H9 (cell line): ENCODE results near the gene DNAJC5. TPM values are rescaled to one million over a fixed set of nuclear protein-coding genes. Genes with fewer than 3 reads are reported as not detected.

Experiments used
- DNase-seq: peaks from one replicate; pipeline ENCODE4 v3.0.0-alpha.2; 2017
- H2AFZ ChIP-seq: one replicate; pipeline ENCODE4 v1.6.1; 2013; ENCODE audit warnings: mild to moderate bottlenecking, low read length, control low read depth, moderate library complexity
- H2AK5ac ChIP-seq: 2 replicates; pipeline ENCODE4 v1.6.1; 2013; ENCODE audit warnings: low read length, control low read depth, mixed read lengths; ENCODE audit not compliant: insufficient read length
- H2BK120ac ChIP-seq: one replicate; pipeline ENCODE4 v1.6.1; 2013; ENCODE audit warnings: low read depth, mild to moderate bottlenecking, low read length, control low read depth, inconsistent platforms; ENCODE audit not compliant: poor library complexity, severe bottlenecking
- H2BK12ac ChIP-seq: 2 replicates; pipeline ENCODE4 v1.6.1; 2013; ENCODE audit warnings: low read length, control low read depth, mixed read lengths, low read depth; ENCODE audit not compliant: insufficient read length
- H2BK15ac ChIP-seq: 2 replicates; pipeline ENCODE4 v1.6.1; 2013; ENCODE audit warnings: low read depth, low read length, control low read depth
- H2BK20ac ChIP-seq: one replicate; pipeline ENCODE4 v1.6.1; 2013; ENCODE audit warnings: low read depth, mild to moderate bottlenecking, low read length, control low read depth, inconsistent platforms; ENCODE audit not compliant: poor library complexity, severe bottlenecking
- H2BK5ac ChIP-seq: 2 replicates; pipeline ENCODE4 v1.6.1; 2013; ENCODE audit warnings: low read length, control low read depth, mixed read lengths; ENCODE audit not compliant: insufficient read length
- H3K14ac ChIP-seq: 2 replicates; pipeline ENCODE4 v1.6.1; 2013; ENCODE audit warnings: low read length, control low read depth; ENCODE audit not compliant: insufficient read depth
- H3K18ac ChIP-seq: 2 replicates; pipeline ENCODE4 v1.6.1; 2013; ENCODE audit warnings: low read depth, mild to moderate bottlenecking, mixed read lengths, low read length, control low read depth; ENCODE audit not compliant: insufficient read length
- H3K23ac ChIP-seq: 2 replicates; pipeline ENCODE4 v1.6.1; 2013; ENCODE audit warnings: low read length, control low read depth, mixed read lengths, low read depth; ENCODE audit not compliant: insufficient read length
- H3K23me2 ChIP-seq: 2 replicates; pipeline ENCODE4 v1.6.1; 2013; ENCODE audit warnings: low read depth, mild to moderate bottlenecking, mixed read lengths, low read length, control low read depth; ENCODE audit not compliant: insufficient read length, poor library complexity, severe bottlenecking
- H3K27ac ChIP-seq: 2 replicates; pipeline ENCODE4 v1.5.1; 2013; ENCODE audit warnings: low read length, control low read depth, mixed read lengths, low read depth; ENCODE audit not compliant: insufficient read length
- H3K27me3 ChIP-seq: 2 replicates; pipeline ENCODE4 v1.6.1; 2013; ENCODE audit warnings: low read length, control low read depth, inconsistent platforms; ENCODE audit not compliant: insufficient read depth
- H3K4ac ChIP-seq: 2 replicates; pipeline ENCODE4 v1.6.1; 2013; ENCODE audit warnings: low read depth, mild to moderate bottlenecking, control low read depth, inconsistent platforms, low read length, moderate library complexity
- H3K4me1 ChIP-seq: 2 replicates; pipeline ENCODE4 v1.6.1; 2013; ENCODE audit warnings: low read length, control low read depth, inconsistent platforms; ENCODE audit not compliant: insufficient read depth
- H3K4me2 ChIP-seq: 2 replicates; pipeline ENCODE4 v1.6.1; 2013; ENCODE audit warnings: low read length, control low read depth, mixed read lengths; ENCODE audit not compliant: insufficient read length, insufficient read depth
- H3K56ac ChIP-seq: 2 replicates; pipeline ENCODE4 v1.6.1; 2013; ENCODE audit warnings: low read depth, mild to moderate bottlenecking, mixed read lengths, low read length, control low read depth; ENCODE audit not compliant: insufficient read length
- H3K79me1 ChIP-seq: 2 replicates; pipeline ENCODE4 v1.6.1; 2013; ENCODE audit warnings: low read depth, mild to moderate bottlenecking, moderate library complexity, low read length, control low read depth, inconsistent platforms; ENCODE audit not compliant: insufficient read depth, poor library complexity, severe bottlenecking
- H3K79me2 ChIP-seq: 2 replicates; pipeline ENCODE4 v1.6.1; 2013; ENCODE audit warnings: low read length, control low read depth, inconsistent platforms; ENCODE audit not compliant: insufficient read depth
- H3K9ac ChIP-seq: 2 replicates; pipeline ENCODE4 v1.6.1; 2013; ENCODE audit warnings: low read length, control low read depth, mixed read lengths; ENCODE audit not compliant: insufficient read length; ENCODE audit errors: extremely low read depth
- H3K9me3 ChIP-seq: one replicate; pipeline ENCODE4 v1.6.1; 2013; ENCODE audit warnings: low read depth, low read length, inconsistent platforms; ENCODE audit not compliant: control insufficient read depth
- H3T11ph ChIP-seq: one replicate; pipeline ENCODE4 v1.6.1; 2013; ENCODE audit warnings: mild to moderate bottlenecking, low read length, control low read depth, inconsistent platforms
- H4K20me1 ChIP-seq: one replicate; pipeline ENCODE4 v1.6.1; 2013; ENCODE audit not compliant: control insufficient read depth, insufficient read length, insufficient read depth
- H4K5ac ChIP-seq: 2 replicates; pipeline ENCODE4 v1.6.1; 2013; ENCODE audit warnings: low read depth, mild to moderate bottlenecking, mixed read lengths, low read length, control low read depth; ENCODE audit not compliant: insufficient read length
- H4K8ac ChIP-seq: replicated peaks from 2 replicates; pipeline ENCODE4 v1.6.1; 2013; ENCODE audit warnings: low read length, control low read depth, mixed read lengths, low read depth; ENCODE audit not compliant: insufficient read length
- H4K91ac ChIP-seq: 2 replicates; pipeline ENCODE4 v1.6.1; 2013; ENCODE audit warnings: low read depth, mild to moderate bottlenecking, moderate library complexity, mixed read lengths, low read length, control low read depth; ENCODE audit not compliant: insufficient read length
- H3K27ac Mint-ChIP-seq, 3 experiments: 2 replicates in 2 of 3; 3 replicates in 1 of 3; pipeline ENCODE4 v1.8.0; 2020 to 2021; ENCODE audit warnings: mixed read lengths in 3 of 3, mild to moderate bottlenecking in 1 of 3, moderate library complexity in 1 of 3
- H3K27me3 Mint-ChIP-seq: 2 replicates; pipeline ENCODE4 v1.8.0; 2021; ENCODE audit warnings: low read depth, mild to moderate bottlenecking, moderate library complexity, mixed read lengths
- H3K36me3 Mint-ChIP-seq, 3 experiments: 2 replicates in 2 of 3; 3 replicates in 1 of 3; pipeline ENCODE4 v1.8.0; 2020 to 2021; ENCODE audit warnings: low read depth in 3 of 3, mixed read lengths in 3 of 3; ENCODE audit not compliant: insufficient read depth in 1 of 3
- H3K4me1 Mint-ChIP-seq, 2 experiments: 2 replicates each; pipeline ENCODE4 v1.8.0; 2020; ENCODE audit warnings: mixed read lengths in 2 of 2
- H3K4me3 Mint-ChIP-seq, 2 experiments: 2 replicates in 1 of 2; 3 replicates in 1 of 2; pipeline ENCODE4 v1.8.0; 2020 to 2021; ENCODE audit warnings: mild to moderate bottlenecking in 2 of 2, mixed read lengths in 2 of 2, moderate library complexity in 1 of 2
- H3K9me3 Mint-ChIP-seq, 2 experiments: 2 replicates in 1 of 2; 3 replicates in 1 of 2; pipeline ENCODE4 v1.8.0; 2020; ENCODE audit warnings: mild to moderate bottlenecking in 2 of 2, mixed read lengths in 2 of 2, moderate library complexity in 1 of 2
- CTCF ChIP-seq: fragments of 200-600 bp; sonication (generic); conservative IDR thresholded peaks from 3 replicates; pipeline ENCODE4 v1.8.0; 2021; ENCODE audit warnings: antibody characterized with exemption, mild to moderate bottlenecking
- WGBS: extraction: QIAGEN DNeasy Blood & Tissue Kit; methylation state at CpG from one replicate; pipeline ENCODE4 v1.1.7; 2013; ENCODE audit warnings: missing lambda C conversion rate, low lambda C conversion rate, mixed read lengths; ENCODE audit not compliant: insufficient read length; ENCODE audit errors: extremely low coverage; 5-methylcytosine and 5-hydroxymethylcytosine counted together
- total RNA-seq: library from RNA; stranded (reverse); gene quantifications from 2 replicates; pipeline ENCODE4 v1.2.1, GENCODE V29; 2021

Gene DNAJC5
- total RNA-seq, 1 experiment from 2014 or later = 43.0 TPM

GRCh38 chr20:63944078-63944941, 49.4 kb downstream of the DNAJC5 start:
- H3K23ac ChIP-seq = no peak overlapping the region
- H3K9me3 ChIP-seq = no peaks in the 10 kb centered on the region
- no peak overlapping the region for H4K5ac ChIP-seq
- Mint-ChIP-seq H3K9me3 (peaks cover 4 to 7% of the 10 kb centered on the region in 2 experiments; a peak in 3 of 5 replicates), H3K36me3 (peaks cover 5 to 29% (median 22%) of the 10 kb centered on the region in 3 experiments), H3K27me3 (no peaks in the 10 kb centered on the region), H3K4me1 (peaks cover 10 to 23% of the 10 kb centered on the region in 2 experiments), H3K4me3 (no peak overlapping the region), H3K27ac (no peak overlapping the region)
- no peak overlapping the region for H4K8ac ChIP-seq
- no peak overlapping the region for H2BK120ac ChIP-seq
- no peak overlapping the region for H2BK12ac ChIP-seq
- no peak overlapping the region for H2BK5ac ChIP-seq
- H3K56ac ChIP-seq = no peak overlapping the region
- no peaks in the 10 kb centered on the region for H3K79me1 ChIP-seq
- H3K9ac ChIP-seq = no peak overlapping the region
- no peak overlapping the region for H2AFZ ChIP-seq
- no peak overlapping the region for H2AK5ac ChIP-seq
- H2BK15ac ChIP-seq = no peak overlapping the region
- H3K27me3 ChIP-seq = no peaks in the 10 kb centered on the region
- no peak overlapping the region for H3K4me2 ChIP-seq
- H3K79me2 ChIP-seq = peaks cover 3% of the 10 kb centered on the region; the same call in 1 of the 2 replicates
- H3K27ac ChIP-seq = no peak overlapping the region
- no peak overlapping the region for H3K14ac ChIP-seq
- TF ChIP-seq CTCF = no peak
- H3K4ac ChIP-seq = no peak overlapping the region
- DNase-seq = no peak
- WGBS = no CpG with 5 or more reads among the region's 35 CpGs
- H3K18ac ChIP-seq = no peak overlapping the region
- H3K23me2 ChIP-seq = peaks cover 7% of the 10 kb centered on the region
- no peak overlapping the region for H2BK20ac ChIP-seq
- H4K20me1 ChIP-seq = peaks cover 3% of the 10 kb centered on the region
- H4K91ac ChIP-seq = no peak overlapping the region
- no peaks in the 10 kb centered on the region for H3K4me1 ChIP-seq
- H3T11ph ChIP-seq = no peak overlapping the region
